Upper lobe of right lung (tissue), 1 donor: ENCODE measurements around the gene SFRP5. TPM values are rescaled to one million over a fixed set of nuclear protein-coding genes. Genes with fewer than 3 reads are reported as not detected.

ENCODE experiments used
- ATAC-seq: fragments of 200-7000 bp; cut with Tn5 transposase; one replicate; pipeline ENCODE4 v1.9.1; 2020; ENCODE audit warnings: mild to moderate bottlenecking, moderate library complexity
- DNase-seq: peaks from one replicate; pipeline ENCODE4 v3.0.0-alpha.2; 2020
- H3K27ac ChIP-seq: fragments of 200-600 bp; one replicate; pipeline ENCODE4 v1.8.0; 2022
- H3K27me3 ChIP-seq: fragments of 200-600 bp; one replicate; pipeline ENCODE4 v1.8.0; 2022; ENCODE audit warnings: mild to moderate bottlenecking
- H3K36me3 ChIP-seq: fragments of 200-600 bp; one replicate; pipeline ENCODE4 v1.8.0; 2022
- H3K4me1 ChIP-seq: fragments of 200-600 bp; one replicate; pipeline ENCODE4 v1.8.0; 2022
- H3K4me3 ChIP-seq: fragments of 200-600 bp; one replicate; pipeline ENCODE4 v1.8.0; 2022; ENCODE audit warnings: mild to moderate bottlenecking
- H3K9me3 ChIP-seq: fragments of 200-600 bp; one replicate; pipeline ENCODE4 v1.8.0; 2022
- CTCF ChIP-seq: fragments of 200-600 bp; IDR thresholded peaks from one replicate; pipeline ENCODE4 v1.8.0; 2022; ENCODE audit warnings: antibody characterized with exemption
- intact Hi-C: fragments of 100-400 bp; cut with DNase I; formaldehyde crosslinking; loops from one replicate; pipeline ENCODE4 v1.11.0; 2022
- total RNA-seq: library from RNA; stranded (reverse); fragmentation: NEBNext Ultra II Directional; extraction: Animal tissue kit (Norgen Biotek cat#: 25700); gene quantifications from one replicate; pipeline ENCODE4 v1.2.1, GENCODE V29; 2021
- donor health status: DM: no; HTN: yes; CAD: no; lungs with severe emphysema.

SFRP5 gene
- total RNA-seq, 1 donor from 2014 or later, result 3.0 TPM

- ATAC-seq (peak; percentile 24), DNase-seq (peak; percentile 61)
- Histone ChIP-seq H3K36me3 (peaks cover 28% of the 10 kb centered on the region), H3K27ac (no peak overlapping the region), H3K4me1 (no peaks in the 10 kb centered on the region), H3K9me3 (no peaks in the 10 kb centered on the region), H3K27me3 (no peaks in the 10 kb centered on the region), H3K4me3 (no peak overlapping the region)
- no peak for TF ChIP-seq CTCF
- intact Hi-C loops, result no loop called here
These were observed 9.0 kb downstream of the SFRP5 start for GRCh38 chr10:97762816-97763215.

- Histone ChIP-seq H3K4me1 (no peaks in the 10 kb centered on the region), H3K27me3 (no peaks in the 10 kb centered on the region), H3K36me3 (peaks cover 35% of the 10 kb centered on the region), H3K4me3 (no peak overlapping the region), H3K9me3 (no peaks in the 10 kb centered on the region), H3K27ac (no peak overlapping the region)
- no peak for TF ChIP-seq CTCF
- DNase-seq (peak; percentile 46), ATAC-seq (no peak)
- intact Hi-C loops, result no loop called here
These were observed 9.7 kb downstream of the SFRP5 start for GRCh38 chr10:97762056-97762455.

GRCh38 chr10:97761331-97761865 is 10.4 kb downstream of the SFRP5 start:
- Histone ChIP-seq H3K27me3 (no peaks in the 10 kb centered on the region), H3K36me3 (peaks cover 42% of the 10 kb centered on the region), H3K9me3 (no peaks in the 10 kb centered on the region), H3K27ac (no peak overlapping the region), H3K4me1 (no peaks in the 10 kb centered on the region), H3K4me3 (no peak overlapping the region)
- DNase-seq, result peak; percentile 48
- no peak for TF ChIP-seq CTCF
- intact Hi-C loops, result no loop called here
- no peak for ATAC-seq

- H3K4me3 ChIP-seq, result no peak overlapping the region
- H3K36me3 ChIP-seq, result peaks cover 49% of the 10 kb centered on the region
- no peaks in the 10 kb centered on the region for H3K9me3 ChIP-seq
- no peak overlapping the region for H3K27ac ChIP-seq
- H3K27me3 ChIP-seq, result no peaks in the 10 kb centered on the region
- no peak for TF ChIP-seq CTCF
- H3K4me1 ChIP-seq, result no peaks in the 10 kb centered on the region
- ATAC-seq (no peak), DNase-seq (peak; percentile 55)
- intact Hi-C loops, result no loop called here
These were observed 11.1 kb downstream of the SFRP5 start for GRCh38 chr10:97760461-97761257.

- Histone ChIP-seq H3K27me3 (no peaks in the 10 kb centered on the region), H3K9me3 (no peaks in the 10 kb centered on the region), H3K4me3 (no peak overlapping the region), H3K4me1 (no peaks in the 10 kb centered on the region), H3K36me3 (peaks cover 57% of the 10 kb centered on the region), H3K27ac (no peak overlapping the region)
- DNase-seq (peak; percentile 39), ATAC-seq (no peak)
- no peak for TF ChIP-seq CTCF
- intact Hi-C loops, result no loop called here
These were observed 11.9 kb downstream of the SFRP5 start for GRCh38 chr10:97759946-97760345.
